SHP77 treated with DMSO at 0.1 percent for 48 hours (cell line): Measurements from ENCODE around the gene IKBKE.

ENCODE experiments used
- DNase-seq: peaks from one replicate; lab custom pipeline; 2025; lab: John Stamatoyannopoulos, UW

The IKBKE gene

GRCh38 chr1:206496131-206496793 is 26.0 kb downstream of the IKBKE start:
- no peak for DNase-seq

- DNase-seq: no peak
Measured at GRCh38 chr1:206497363-206497762, 27.1 kb downstream of the IKBKE start.

GRCh38 chr1:206497774-206498173 is 27.5 kb downstream of the IKBKE start:
- DNase-seq: no peak

GRCh38 chr1:206498685-206499084 is 28.4 kb downstream of the IKBKE start:
- DNase-seq: no peak

GRCh38 chr1:206500046-206500445 is 29.8 kb downstream of the IKBKE start:
- no peak for DNase-seq

GRCh38 chr1:206501881-206502280 is 31.6 kb downstream of the IKBKE start:
- DNase-seq: no peak

- DNase-seq: no peak
Measured at GRCh38 chr1:206502403-206502802, 32.1 kb downstream of the IKBKE start.

GRCh38 chr1:206502812-206503211 is 32.5 kb downstream of the IKBKE start:
- DNase-seq: no peak

GRCh38 chr1:206503591-206504362 is 33.5 kb downstream of the IKBKE start:
- DNase-seq: no peak

GRCh38 chr1:206504363-206504713 is 34.1 kb downstream of the IKBKE start:
- no peak for DNase-seq

- no peak for DNase-seq
Measured at GRCh38 chr1:206505702-206506355, 35.6 kb downstream of the IKBKE start.

- DNase-seq: no peak
Measured at GRCh38 chr1:206506405-206507283, 36.4 kb downstream of the IKBKE start.

GRCh38 chr1:206507284-206508129 is 37.2 kb downstream of the IKBKE start, which contains the start of gene RASSF5:
Gene RASSF5, plus strand, starts transcription at chr1:206507531. Its CDS starts 72 bp downstream, at chr1:206507603.
- no peak for DNase-seq

GRCh38 chr1:206508130-206508889 is 38.0 kb downstream of the IKBKE start:
- no peak for DNase-seq

GRCh38 chr1:206508956-206509355 is 38.7 kb downstream of the IKBKE start:
- DNase-seq: no peak

GRCh38 chr1:206509612-206510257 is 39.5 kb downstream of the IKBKE start:
- no peak for DNase-seq

- DNase-seq: no peak
Measured at GRCh38 chr1:206510371-206510770, 40.1 kb downstream of the IKBKE start.

GRCh38 chr1:206511362-206512057 is 41.2 kb downstream of the IKBKE start:
- DNase-seq: no peak
